ENCODE results near the gene SNAP23.
"Not testable (repeated sequence)": the region's sequence is repeated elsewhere in the genome, so short reads cannot be mapped to it uniquely, and the experiment has no call there.

GRCh38 chr15:42556550-42557207 lies 61.2 kb downstream of the SNAP23 start:
- TF ChIP-seq CTCF, EZH2 (IDR thresholded peaks at IDR 0.05): not testable (repeated sequence)
